Stimulated activated CD8-positive, alpha-beta memory T cell treated with anti-CD3 and anti-CD28 coated beads, Interleukin-4, amount 100 ng/mL, for 4 hours (primary cell): ENCODE data around the gene TNNC2.
A peak's percentile ranks its signal among the peaks of the same experiment; 100 is the strongest.
"Not testable (repeated sequence)": the region's sequence is repeated elsewhere in the genome, so short reads cannot be mapped to it uniquely, and the experiment has no call there.

Experiments
- DNase-seq, 2 donors: peaks; one replicate each; pipeline ENCODE4 v3.0.0-alpha.2; 2020; ENCODE audit warnings: low read depth in 2 of 2, low spot score in 1 of 2

Gene TNNC2

GRCh38 chr20:45822857-45823256 lies 4.3 kb downstream of the TNNC2 start:
- DNase-seq: no peak

DNA sequence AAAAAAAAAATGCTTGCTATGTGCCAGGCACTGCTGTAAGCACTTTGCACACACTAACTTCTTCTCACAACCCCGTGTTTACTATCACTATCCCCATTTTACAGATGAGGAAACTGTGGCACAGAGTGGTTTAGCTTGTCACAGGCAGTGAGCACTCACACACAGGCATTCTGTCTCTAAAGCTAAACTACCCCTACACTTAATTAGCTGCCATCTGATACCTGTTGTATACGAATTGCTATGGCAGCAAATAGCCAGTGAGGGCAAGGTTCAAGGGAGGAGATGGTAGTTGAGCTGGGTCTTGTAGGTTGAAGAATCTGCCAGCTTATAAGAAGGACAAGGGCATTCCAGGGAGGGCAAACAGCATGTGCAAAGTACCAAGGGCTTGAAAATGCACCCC lies 5.2 kb downstream of the TNNC2 start:
- no peak for DNase-seq

- no peak for DNase-seq
Measured at GRCh38 chr20:45819466-45819865, 7.6 kb downstream of the TNNC2 start.

DNA sequence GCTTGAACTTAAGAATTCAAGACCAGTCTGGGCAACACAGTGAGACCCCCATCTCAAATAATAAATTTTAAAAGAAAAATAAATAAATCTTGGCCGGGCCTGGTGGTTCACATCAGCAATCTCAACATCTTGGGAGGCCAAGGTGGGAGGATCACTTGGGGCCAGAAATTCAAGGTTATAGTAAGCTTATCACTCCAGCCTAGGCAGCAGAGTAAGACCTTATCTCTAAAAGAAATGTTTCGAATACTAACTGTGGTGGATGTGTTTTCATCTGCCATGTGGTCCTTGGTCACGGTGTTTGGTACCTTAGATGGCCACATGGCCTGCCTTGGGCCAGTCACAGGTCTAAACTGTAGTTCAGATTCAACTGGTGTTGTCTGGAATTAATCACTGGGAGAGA lies 8.9 kb downstream of the TNNC2 start:
- no peak for DNase-seq

DNA sequence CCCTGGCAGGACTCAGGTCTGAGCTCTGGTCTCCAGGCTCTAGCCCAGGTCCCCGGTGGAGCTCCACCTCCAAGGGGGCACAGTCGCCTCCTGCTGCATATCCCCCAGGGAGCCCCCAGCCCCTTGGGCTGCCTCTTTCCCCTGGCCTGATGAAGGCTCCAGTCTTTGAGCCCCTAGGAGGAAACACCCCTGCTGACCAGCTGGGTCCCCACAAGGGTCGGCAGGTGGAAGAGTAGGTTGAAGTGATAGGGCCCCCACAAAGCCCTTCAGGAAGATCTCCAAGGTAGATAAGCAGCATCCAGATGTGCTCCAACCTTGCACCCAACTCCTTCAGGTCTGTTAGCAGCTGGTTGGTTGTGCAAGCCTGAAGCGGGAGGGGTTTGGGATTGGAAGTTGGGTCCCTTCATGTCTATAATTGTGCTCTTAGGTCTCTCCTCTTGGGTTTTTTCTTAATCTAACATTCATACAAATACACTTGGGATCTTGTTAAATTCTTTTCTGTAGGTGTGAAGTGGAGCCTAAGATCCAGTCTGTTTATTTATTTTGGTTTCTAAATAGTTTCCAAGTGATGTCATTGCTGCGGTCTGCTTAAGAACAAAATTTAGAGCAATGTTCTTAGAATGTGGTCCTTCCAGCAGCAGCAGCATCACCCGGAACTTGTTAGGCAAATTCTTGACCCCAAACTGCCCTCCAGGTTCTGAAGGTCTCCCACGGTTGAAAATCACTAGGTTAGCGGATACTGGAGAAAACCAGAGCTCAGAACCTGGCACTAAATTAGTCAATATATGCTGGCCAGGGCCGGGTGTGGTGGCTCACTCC lies 9.5 kb downstream of the TNNC2 start:
- no peak for DNase-seq

- DNase-seq: no peak
Measured at GRCh38 chr20:45816951-45817350, 10.2 kb downstream of the TNNC2 start.

GRCh38 chr20:45814314-45814713 lies 12.8 kb downstream of the TNNC2 start:
- DNase-seq: no peak

GRCh38 chr20:45813489-45813888 lies 13.6 kb downstream of the TNNC2 start:
- DNase-seq: no peak

DNA sequence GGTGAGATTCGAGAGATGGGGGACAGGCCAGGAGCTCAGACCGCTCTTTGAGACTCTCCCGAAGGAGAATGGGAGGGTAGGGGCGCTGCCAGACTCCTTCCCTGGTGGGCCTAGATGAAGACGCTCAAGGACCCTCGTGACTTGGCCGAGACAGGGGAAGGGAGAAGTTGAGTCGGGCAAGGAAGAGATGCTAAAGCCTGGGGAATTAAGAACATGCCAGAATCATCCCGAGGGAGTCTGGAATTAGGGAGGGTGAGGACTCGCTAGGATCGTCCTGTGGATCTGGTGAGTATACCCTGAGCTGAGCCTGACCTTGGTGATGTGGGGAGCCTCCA lies 14.1 kb downstream of the TNNC2 start:
- no peak for DNase-seq

DNA sequence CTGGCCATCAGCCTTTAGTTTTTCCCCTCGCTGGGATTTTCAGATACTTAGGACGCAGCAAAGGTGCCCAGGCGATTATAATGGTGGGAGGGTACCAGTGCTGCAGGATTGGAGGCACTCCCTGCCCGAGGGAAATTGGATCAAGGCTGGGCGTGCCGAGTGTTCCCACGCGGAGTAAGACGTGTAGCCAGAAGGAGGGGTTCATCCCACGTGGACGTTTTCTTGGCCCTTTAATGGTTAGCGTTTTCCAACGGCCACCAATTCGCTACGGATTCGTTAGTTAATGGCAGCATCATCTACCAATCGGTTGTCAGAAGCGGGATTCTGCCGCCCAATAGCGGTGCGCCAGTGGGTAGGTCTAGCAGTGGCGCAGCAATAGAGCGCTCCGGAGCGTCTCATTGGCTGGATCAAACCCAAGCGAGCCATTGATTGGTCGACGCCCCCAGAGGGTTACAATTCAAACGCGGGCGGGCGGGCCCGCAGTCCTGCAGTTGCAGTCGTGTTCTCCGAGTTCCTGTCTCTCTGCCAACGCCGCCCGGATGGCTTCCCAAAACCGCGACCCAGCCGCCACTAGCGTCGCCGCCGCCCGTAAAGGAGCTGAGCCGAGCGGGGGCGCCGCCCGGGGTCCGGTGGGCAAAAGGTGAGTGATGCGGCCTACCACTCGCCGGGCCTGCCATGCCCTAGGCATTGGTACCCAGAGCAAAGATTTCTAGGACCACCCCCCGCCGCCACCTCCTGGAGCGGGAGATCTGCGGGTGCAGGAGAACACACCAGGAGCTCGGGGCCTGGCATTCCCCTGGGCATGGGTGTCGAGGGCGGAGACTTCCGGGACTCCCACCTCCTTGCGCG lies 14.7 kb downstream of the TNNC2 start, which contains the start of gene UBE2C:
TSS of gene UBE2C (plus strand) at position 488 of the 849 bp plus-strand sequence. CDS start at position 540, 52 bp downstream.
- peak; percentile 85 to 86 for DNase-seq

DNA sequence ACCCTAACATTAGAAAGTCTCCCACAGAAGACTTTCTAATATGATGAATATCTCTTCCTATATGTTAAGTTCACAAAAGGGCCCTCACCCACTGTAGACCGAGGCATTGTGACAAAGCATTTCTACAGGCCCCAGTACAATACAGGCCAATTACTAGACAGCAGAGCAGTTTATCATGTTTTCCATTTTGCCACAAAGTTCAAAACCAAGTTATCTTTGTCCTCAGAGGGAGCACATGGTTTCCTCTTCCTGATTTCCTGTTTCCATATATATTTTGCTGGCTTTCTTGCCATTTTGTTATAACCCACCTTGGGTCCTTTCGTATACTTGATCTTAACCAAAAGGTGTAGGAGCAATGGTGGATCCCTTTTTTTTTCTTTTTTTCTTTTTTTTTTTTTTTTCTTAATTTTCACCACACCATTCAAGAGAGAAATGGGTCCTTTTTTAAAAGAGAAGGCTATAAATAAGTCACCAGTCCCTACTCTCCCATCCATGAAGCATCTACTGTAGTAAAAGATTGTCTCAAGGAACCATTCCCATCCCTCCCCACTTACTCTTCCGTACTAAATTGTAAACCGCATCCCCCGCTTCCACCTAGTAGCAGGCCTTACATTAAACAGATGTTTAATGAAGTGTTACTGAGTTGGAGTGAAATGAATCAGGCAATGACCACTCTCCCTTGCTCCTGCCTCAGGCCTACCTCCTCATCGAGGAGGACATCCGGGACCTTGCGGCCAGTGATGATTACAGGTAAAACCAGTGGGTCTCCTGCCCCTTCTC lies 16.7 kb downstream of the TNNC2 start:
- DNase-seq: no peak

DNA sequence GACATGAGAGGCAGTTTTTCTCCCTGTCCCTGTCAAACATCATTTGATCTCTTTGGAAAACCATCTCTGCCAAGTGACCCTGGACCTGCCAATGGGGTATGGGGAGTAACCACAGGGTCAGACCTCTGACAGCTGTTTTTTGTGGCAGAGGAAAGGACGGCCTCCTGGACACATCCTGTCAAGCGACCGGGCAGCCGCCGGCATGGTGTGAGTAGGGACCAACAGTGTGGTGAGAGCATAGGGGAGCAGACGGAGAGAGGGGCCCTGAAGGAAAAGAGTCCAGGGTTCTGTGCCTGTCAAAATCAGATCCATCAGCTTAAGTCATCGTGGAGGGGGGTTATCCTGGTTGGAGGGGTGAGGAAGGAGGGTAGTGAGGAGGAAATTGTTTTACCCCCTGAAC lies 25.3 kb downstream of the TNNC2 start:
- DNase-seq: no peak

- DNase-seq: peak; percentile 28 to 32
Measured at GRCh38 chr20:45798935-45799642, 28.0 kb downstream of the TNNC2 start.

GRCh38 chr20:45797955-45798354 lies 29.2 kb downstream of the TNNC2 start:
- DNase-seq: not testable (repeated sequence)

DNA sequence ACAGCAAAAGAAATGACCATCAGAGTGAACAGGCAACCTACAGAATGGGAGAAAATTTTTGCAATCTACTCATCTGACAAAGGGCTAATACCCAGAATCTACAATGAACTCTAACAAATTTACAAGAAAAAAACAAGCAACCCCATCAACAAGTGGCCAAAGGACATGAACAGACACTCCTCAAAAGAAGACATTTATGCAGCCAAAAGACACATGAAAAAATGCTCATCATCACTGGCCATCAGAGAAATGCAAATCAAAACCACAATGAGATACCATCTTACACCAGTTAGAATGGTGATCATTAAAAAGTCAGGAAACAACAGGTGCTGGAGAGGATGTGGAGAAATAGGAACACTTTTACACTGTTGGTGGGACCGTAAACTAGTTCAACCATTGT lies 29.6 kb downstream of the TNNC2 start:
- DNase-seq: not testable (repeated sequence)

DNA sequence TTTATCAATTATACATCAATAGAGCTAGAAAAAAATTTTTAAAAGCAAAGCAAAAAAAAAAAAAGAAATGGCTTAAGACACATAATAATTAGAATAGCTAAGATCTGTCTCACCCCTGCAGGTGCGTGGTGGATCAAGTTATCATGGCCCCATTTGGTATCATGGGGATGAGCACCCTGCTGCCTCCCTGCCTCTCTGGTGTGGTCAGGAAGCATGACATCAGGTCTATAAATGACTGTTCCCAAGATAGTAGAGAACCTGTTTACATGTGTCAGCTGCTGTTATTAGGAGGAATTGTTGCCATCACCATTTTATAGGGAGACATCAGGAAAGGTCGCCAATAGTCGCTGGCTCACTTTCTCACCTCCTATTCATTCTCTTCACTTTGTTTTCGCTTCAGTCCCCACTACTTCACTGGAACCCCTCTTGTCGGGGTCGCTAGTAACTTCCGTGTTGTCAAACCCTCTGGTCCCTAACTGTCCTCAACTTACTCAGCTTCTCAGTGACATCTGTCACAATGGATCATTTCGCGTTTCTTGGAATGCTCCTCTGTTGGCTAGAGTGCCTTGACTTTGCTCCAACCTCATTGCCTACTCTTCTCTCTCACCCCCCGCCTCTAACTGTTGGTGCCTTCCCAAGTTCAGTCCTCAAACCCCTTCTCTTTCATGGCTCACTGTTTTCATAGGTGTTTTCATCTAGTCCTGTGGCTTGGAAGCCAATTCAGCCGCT lies 30.6 kb downstream of the TNNC2 start:
- DNase-seq: no peak

GRCh38 chr20:45792317-45793118 lies 34.6 kb downstream of the TNNC2 start:
- DNase-seq: no peak

- DNase-seq: no peak
Measured at GRCh38 chr20:45788351-45788750, 38.8 kb downstream of the TNNC2 start.

DNA sequence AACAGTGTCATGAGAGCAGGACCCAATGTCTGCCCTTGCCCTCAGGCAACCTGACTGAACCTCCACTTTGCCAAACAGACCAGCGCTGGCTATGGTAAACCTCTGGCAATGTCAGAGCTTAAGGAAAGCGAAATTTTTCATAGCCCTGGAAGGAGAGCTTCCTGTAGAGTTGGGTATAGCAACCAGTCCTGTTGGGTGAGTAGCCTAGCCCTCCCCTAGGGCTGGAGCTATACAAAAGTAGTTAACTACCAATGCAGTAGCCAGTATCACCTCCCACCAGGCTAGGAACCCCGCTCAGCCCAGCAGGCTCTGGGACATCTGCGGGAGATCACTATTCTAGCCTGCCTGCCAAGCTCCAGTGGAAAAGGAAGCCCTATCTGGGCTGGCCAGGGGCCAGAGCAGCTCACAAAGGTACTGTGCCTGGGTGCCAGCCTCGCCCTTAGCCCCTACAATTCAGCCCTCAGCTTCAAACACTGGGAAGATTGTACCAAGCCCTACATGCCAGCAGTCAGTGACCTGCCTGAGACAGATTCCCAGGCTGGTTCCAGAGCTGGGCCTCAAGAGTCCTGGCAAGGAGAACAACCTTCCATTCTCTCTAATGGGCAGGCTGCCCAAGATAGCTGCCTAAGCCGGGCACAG lies 43.3 kb downstream of the TNNC2 start:
- no peak for DNase-seq
